GM21723 (cell line): Measurements from ENCODE around the gene ACTN1.
"Not testable (repeated sequence)": the region's sequence is repeated elsewhere in the genome, so short reads cannot be mapped to it uniquely, and the experiment has no call there.

Source experiments
- ATAC-seq: cut with Tn5 transposase; IDR thresholded peaks from one replicate; pipeline ENCODE4 v1.9.1; 2021; ENCODE audit warnings: mild to moderate bottlenecking, moderate library complexity; ENCODE audit not compliant: unreplicated experiment

Gene ACTN1

GRCh38 chr14:68986926-68987652 is 8.0 kb upstream of the ACTN1 start:
- ATAC-seq, result no peak

GRCh38 chr14:68986225-68986624 is 7.1 kb upstream of the ACTN1 start:
- ATAC-seq, result no peak

- no peak for ATAC-seq
These were observed 5.6 kb upstream of the ACTN1 start for GRCh38 chr14:68984686-68985085.

GRCh38 chr14:68983191-68983590 is 4.1 kb upstream of the ACTN1 start:
- no peak for ATAC-seq

GRCh38 chr14:68982581-68982980 is 3.5 kb upstream of the ACTN1 start:
- no peak for ATAC-seq

GRCh38 chr14:68981539-68981976 is 2.5 kb upstream of the ACTN1 start:
- ATAC-seq, result no peak

- no peak for ATAC-seq
These were observed 2.0 kb upstream of the ACTN1 start for GRCh38 chr14:68981139-68981538.

- no peak for ATAC-seq
These were observed 785 bp upstream of the ACTN1 start for GRCh38 chr14:68979722-68980451.

- ATAC-seq, result no peak
These were observed 760 bp downstream of the ACTN1 start for GRCh38 chr14:68978172-68978911.

GRCh38 chr14:68977718-68978171 is 1.4 kb downstream of the ACTN1 start:
- ATAC-seq, result no peak

- no peak for ATAC-seq
These were observed 1.9 kb downstream of the ACTN1 start for GRCh38 chr14:68977180-68977717.

GRCh38 chr14:68976160-68977067 is 2.7 kb downstream of the ACTN1 start:
- ATAC-seq, result no peak

GRCh38 chr14:68975667-68976066 is 3.4 kb downstream of the ACTN1 start:
- no peak for ATAC-seq

GRCh38 chr14:68974759-68975347 is 4.2 kb downstream of the ACTN1 start:
- no peak for ATAC-seq

- no peak for ATAC-seq
These were observed 5.5 kb downstream of the ACTN1 start for GRCh38 chr14:68973639-68974038.

- ATAC-seq, result not testable (repeated sequence)
These were observed 5.9 kb downstream of the ACTN1 start for GRCh38 chr14:68973219-68973565.

- no peak for ATAC-seq
These were observed 6.4 kb downstream of the ACTN1 start for GRCh38 chr14:68972507-68973218.

GRCh38 chr14:68971411-68972035 is 7.6 kb downstream of the ACTN1 start:
- no peak for ATAC-seq

- ATAC-seq, result no peak
These were observed 8.4 kb downstream of the ACTN1 start for GRCh38 chr14:68970736-68971135.
